Measurements from ENCODE around the gene ZBTB20. TPM values are rescaled to one million over a fixed set of nuclear protein-coding genes. Genes with fewer than 3 reads are reported as not detected.

Gene ZBTB20
- total and polyA plus RNA-seq, 10 of the 15 experiments (the other 5 are each of a cell fraction or from before 2014, with no cell fraction given) = 0.20 to 5.5 (median 2.2) TPM

GRCh38 chr3:114510201-114510600, 636.9 kb downstream of the ZBTB20 start (continued):
- TF ChIP-seq ZNF687 (IDR thresholded peaks at IDR 0.05) (no peak), KAT2A (conservative IDR thresholded peaks at IDR 0.05; ENCODE audit: control insufficient read depth, low read depth, low read length) (no peak), PML (IDR thresholded peaks at IDR 0.05; ENCODE audit: low read length) (no peak), HDAC2 (IDR thresholded peaks at IDR 0.05) (no peak), SPI1 (IDR thresholded peaks at IDR 0.05; ENCODE audit: borderline replicate concordance, insufficient read depth, low read depth, low read length) (peak; percentile 49; the same call in 1 of the 2 replicates), ATF7 (IDR thresholded peaks at IDR 0.05; ENCODE audit: low read depth) (no peak), BCL11A (IDR thresholded peaks at IDR 0.05; ENCODE audit: low read depth, low read length) (peak; percentile 57; the same call in 1 of the 2 replicates)

GRCh38 chr3:114509756-114510155, 637.3 kb downstream of the ZBTB20 start:
- Histone ChIP-seq H3K4me2 (ENCODE audit: control insufficient read depth, insufficient read depth) (no peak overlapping the region), H3K36me3 (ENCODE audit: control insufficient read depth in 2 of 2, insufficient read depth in 2 of 2, low read length in 1 of 2) (no peaks in the 10 kb centered on the region), H3K4me3 (no peak overlapping the region), H2AFZ (ENCODE audit: control insufficient read depth, low read depth, low read length) (no peak overlapping the region), H3K9ac (ENCODE audit: control insufficient read depth, insufficient read depth, low read length) (no peak overlapping the region), H3K79me2 (ENCODE audit: control insufficient read depth, insufficient read depth, low read length) (no peaks in the 10 kb centered on the region), H4K20me1 (ENCODE audit: control insufficient read depth, insufficient read depth) (no peaks in the 10 kb centered on the region), H3K4me1 (ENCODE audit: control insufficient read depth, insufficient read depth, low read length) (no peaks in the 10 kb centered on the region), H3K27ac (ENCODE audit: control insufficient read depth, insufficient read depth) (no peak overlapping the region), H3K9me3 (replicated peaks; ENCODE audit: control insufficient read depth, insufficient read depth, low read length) (no peaks in the 10 kb centered on the region), H3K27me3 (replicated peaks in 1 of 2; ENCODE audit: control insufficient read depth in 2 of 2, insufficient read depth in 2 of 2, low read length in 1 of 2) (no peaks in the 10 kb centered on the region)
- no peak for TF ChIP-seq ZNF274 (IDR thresholded peaks at IDR 0.05; ENCODE audit: insufficient read depth, insufficient read length)
- TF ChIP-seq NR2C2 (IDR thresholded peaks at IDR 0.05; ENCODE audit: borderline replicate concordance, control insufficient read depth, insufficient read length, low read depth) = no peak
- TF ChIP-seq HDAC6 (IDR thresholded peaks at IDR 0.05; ENCODE audit: unreplicated experiment) = no peak
- no peak for TF ChIP-seq ZNF24 (IDR thresholded peaks at IDR 0.05)
- TF ChIP-seq ASH2L (IDR thresholded peaks at IDR 0.05; ENCODE audit: borderline replicate concordance, low read depth) = no peak
- DNase-seq (ENCODE audit: low read depth, low spot score) (no peak), FAIRE-seq (no peak), ATAC-seq (no peak)
- no TSS peak for BruUV-seq (replicated peaks)
- RAD21 ChIA-PET (ENCODE audit: unreplicated experiment) = interaction anchor here (0.9 kb wide), 1 partner anchor 45 kb away, joined by 3 read pairs; no protein-coding TSS in a partner anchor
- in situ Hi-C loops (cut with MboI) = no loop called here
- POLR2A ChIA-PET = no interaction called here
- WGBS (ENCODE audit: insufficient coverage, insufficient replicate concordance, low lambda C conversion rate, missing lambda C conversion rate) = 68% methylated on average over 5 of the region's 5 CpGs
- SMC1A ChIA-PET (ENCODE audit: uncharacterized antibody, unreplicated experiment) = interaction anchor here (1.1 to 1.2 kb wide), 2 partner anchors 57 to 125 kb away, joined by 3 read pairs; no protein-coding TSS in a partner anchor
- CTCF ChIA-PET = interaction anchor here (0.6 to 1.6 kb wide), 3 partner anchors 9 to 17 kb away, joined by 3 to 4 read pairs (median 4); no protein-coding TSS in a partner anchor
- intact Hi-C loops (cut with micrococcal nuclease; ENCODE audit: unreplicated experiment) = no loop called here
